CD14-positive monocyte (primary cell): ENCODE data around the gene CTNNB1. TPM values are rescaled to one million over a fixed set of nuclear protein-coding genes. Genes with fewer than 3 reads are reported as not detected.

Experiments used
- DNase-seq, 3 donors: peaks; one replicate each; pipeline ENCODE4 v3.0.0-alpha.2; 2011 to 2022
- H2AFZ ChIP-seq: 2 replicates; pipeline ENCODE4 v1.6.0; 2012; ENCODE audit warnings: mild to moderate bottlenecking, low read depth, low read length, inconsistent platforms; ENCODE audit not compliant: insufficient read depth, poor library complexity, severe bottlenecking
- H3K27ac ChIP-seq, 2 donors: 1 replicate in 1 of 2; 2 replicates in 1 of 2; pipeline ENCODE4 v1.5.1; 2012 to 2013; ENCODE audit warnings: low read length in 2 of 2, control low read depth in 1 of 2, inconsistent platforms in 1 of 2, low read depth in 1 of 2, mild to moderate bottlenecking in 1 of 2
- H3K27me3 ChIP-seq, 2 donors: one replicate each; pipeline versions ENCODE4 v1.6.0 to v1.6.1; 2011 to 2013; ENCODE audit warnings: low read length in 2 of 2; ENCODE audit not compliant: control insufficient read depth in 2 of 2, insufficient read depth in 2 of 2
- H3K36me3 ChIP-seq, 2 donors: replicated peaks in 1 of 2; 1 replicate in 1 of 2; 2 replicates in 1 of 2; pipeline versions ENCODE4 v1.5.1 to v1.6.1; 2012 to 2013; ENCODE audit warnings: low read length in 2 of 2, control low read depth in 1 of 2, inconsistent platforms in 1 of 2, mild to moderate bottlenecking in 1 of 2; ENCODE audit not compliant: insufficient read depth in 2 of 2, control insufficient read depth in 1 of 2
- H3K4me1 ChIP-seq, 2 donors: 1 replicate in 1 of 2; 2 replicates in 1 of 2; pipeline versions ENCODE4 v1.5.1 to v1.6.1; 2012 to 2013; ENCODE audit warnings: low read length in 2 of 2, control low read depth in 1 of 2, inconsistent platforms in 1 of 2, mild to moderate bottlenecking in 1 of 2, moderate library complexity in 1 of 2; ENCODE audit not compliant: insufficient read depth in 2 of 2, control insufficient read depth in 1 of 2
- H3K4me2 ChIP-seq: replicated peaks from 2 replicates; pipeline ENCODE3; 2012; ENCODE audit warnings: low read length, moderate library complexity, mild to moderate bottlenecking; ENCODE audit not compliant: poor library complexity, severe bottlenecking; ENCODE audit errors: extremely low read depth
- H3K4me3 ChIP-seq, 3 experiments: fragments of 200-600 bp in 1 of 3; sonication (generic) in 1 of 3; replicated peaks in 1 of 3; 1 replicate in 2 of 3; 2 replicates in 1 of 3; pipeline ENCODE4 v1.5.1; 2011 to 2013; ENCODE audit warnings: low read length in 3 of 3, mild to moderate bottlenecking in 3 of 3, control low read depth in 2 of 3, low read depth in 2 of 3, inconsistent platforms in 1 of 3, moderate library complexity in 1 of 3
- H3K79me2 ChIP-seq: 2 replicates; pipeline ENCODE4 v1.6.0; 2012; ENCODE audit warnings: mild to moderate bottlenecking, control low read depth, inconsistent platforms, low read length, moderate library complexity; ENCODE audit not compliant: insufficient read depth
- H3K9ac ChIP-seq: 2 replicates; pipeline ENCODE4 v1.6.0; 2017; ENCODE audit warnings: low read length, mild to moderate bottlenecking; ENCODE audit not compliant: insufficient read depth, poor library complexity, severe bottlenecking
- H3K9me3 ChIP-seq, 2 donors: replicated peaks in 1 of 2; 1 replicate in 1 of 2; 2 replicates in 1 of 2; pipeline versions ENCODE4 v1.5.1 to v1.6.1; 2012 to 2013; ENCODE audit warnings: low read length in 2 of 2, control low read depth in 1 of 2; ENCODE audit not compliant: control insufficient read depth in 1 of 2, insufficient read depth in 1 of 2
- H4K20me1 ChIP-seq: 2 replicates; pipeline ENCODE4 v1.6.0; 2012; ENCODE audit warnings: mild to moderate bottlenecking, low read length, control low read depth, moderate library complexity; ENCODE audit not compliant: insufficient read depth
- H3K27ac Mint-ChIP-seq, 7 donors: one replicate each; pipeline ENCODE4 v1.8.0; 2020; ENCODE audit warnings: mild to moderate bottlenecking in 7 of 7, mixed read lengths in 7 of 7, moderate library complexity in 6 of 7, inconsistent platforms in 2 of 7
- H3K27me3 Mint-ChIP-seq, 3 donors: one replicate each; pipeline ENCODE4 v1.8.0; 2021 to 2022; ENCODE audit warnings: low read depth in 3 of 3, mild to moderate bottlenecking in 3 of 3, mixed read lengths in 3 of 3, moderate library complexity in 3 of 3, inconsistent platforms in 1 of 3
- H3K36me3 Mint-ChIP-seq, 2 donors: one replicate each; pipeline ENCODE4 v1.8.0; 2020; ENCODE audit warnings: mixed read lengths in 2 of 2, inconsistent platforms in 1 of 2, mild to moderate bottlenecking in 1 of 2
- H3K4me1 Mint-ChIP-seq: one replicate; pipeline ENCODE4 v1.8.0; 2020; ENCODE audit warnings: mild to moderate bottlenecking, mixed read lengths
- H3K4me3 Mint-ChIP-seq, 2 donors: one replicate each; pipeline ENCODE4 v1.8.0; 2020; ENCODE audit warnings: mild to moderate bottlenecking in 2 of 2, mixed read lengths in 2 of 2, moderate library complexity in 1 of 2
- H3K9me3 Mint-ChIP-seq, 7 donors: one replicate each; pipeline ENCODE4 v1.8.0; 2020 to 2022; ENCODE audit warnings: mixed read lengths in 7 of 7, mild to moderate bottlenecking in 6 of 7, moderate library complexity in 6 of 7, inconsistent platforms in 2 of 7
- CTCF ChIP-seq: fragments of 200-600 bp; IDR thresholded peaks from one replicate; pipeline ENCODE4 v1.8.0; 2022; ENCODE audit warnings: antibody characterized with exemption, mild to moderate bottlenecking
- WGBS: methylation state at CpG from one replicate; pipeline ENCODE4 v1.1.5; 2013; ENCODE audit warnings: missing lambda C conversion rate; ENCODE audit not compliant: insufficient coverage; 5-methylcytosine and 5-hydroxymethylcytosine counted together
- intact Hi-C, 2 donors: fragments of 100-400 bp; cut with micrococcal nuclease; formaldehyde crosslinking; loops; one replicate each; pipeline versions ENCODE4 v1.15.0 to v1.15.1; 2023
- polyA plus RNA-seq, 3 donors: library from polyadenylated mRNA; depleted of rRNA in 1 of 3; unstranded in 2 of 3; stranded (reverse) in 1 of 3; fragments of 300-500 nt in 2 of 3; fragments of >200 nt in 1 of 3; fragmentation: Illumina TruSeq in 2 of 3; gene quantifications; 1 replicate in 2 of 3; 2 replicates in 1 of 3; pipeline ENCODE4 v1.2.3, GENCODE V29; 2012 to 2021

CTNNB1 gene
- polyA plus RNA-seq, 3 donors = 51.2 to 240 (median 54.3) TPM

- no peak overlapping the region for H2AFZ ChIP-seq
- no peaks in the 10 kb centered on the region for H3K27me3 ChIP-seq
- H3K36me3 ChIP-seq = peaks cover 100% of the 10 kb centered on the region in 2 donors
- no peak overlapping the region for H3K4me3 ChIP-seq
- H3K27ac ChIP-seq = no peak overlapping the region
- H3K27me3 Mint-ChIP-seq = no peaks in the 10 kb centered on the region
- H3K9ac ChIP-seq = no peak overlapping the region
- no peak for DNase-seq
- intact Hi-C loops = loop anchor here in 1 of 2 donors (5.0 kb wide), 1 partner anchor 774 kb away; no protein-coding TSS in a partner anchor
- H3K4me1 Mint-ChIP-seq = no peaks in the 10 kb centered on the region
- H3K27ac Mint-ChIP-seq = peak overlapping the region in 2 of 7 donors; percentile 57
- peaks cover 0 to 2% (median 0%) of the 10 kb centered on the region in 7 donors for H3K9me3 Mint-ChIP-seq
- H3K4me3 Mint-ChIP-seq = no peak overlapping the region
- no peak overlapping the region for H3K4me2 ChIP-seq
- H4K20me1 ChIP-seq = peaks cover 90% of the 10 kb centered on the region
- 80% methylated on average over 1 of the region's 2 CpGs for WGBS
- H3K9me3 ChIP-seq = no peaks in the 10 kb centered on the region
- H3K79me2 ChIP-seq = no peaks in the 10 kb centered on the region
- TF ChIP-seq CTCF = no peak
- H3K4me1 ChIP-seq = no peaks in the 10 kb centered on the region
- peaks cover 95 to 96% of the 10 kb centered on the region in 2 donors for H3K36me3 Mint-ChIP-seq
Observed at GRCh38 chr3:41236228-41236627, 36.9 kb downstream of the CTNNB1 start.

GRCh38 chr3:41237907-41238306 lies 38.6 kb downstream of the CTNNB1 start:
- Histone ChIP-seq H4K20me1 (peaks cover 73% of the 10 kb centered on the region), H3K4me3 (no peak overlapping the region), H3K79me2 (no peaks in the 10 kb centered on the region), H3K36me3 (peaks cover 90 to 97% of the 10 kb centered on the region in 2 donors), H3K27ac (no peak overlapping the region), H3K9ac (no peak overlapping the region), H3K9me3 (no peaks in the 10 kb centered on the region), H2AFZ (no peak overlapping the region), H3K4me2 (no peak overlapping the region), H3K27me3 (no peaks in the 10 kb centered on the region), H3K4me1 (no peaks in the 10 kb centered on the region)
- H3K27me3 Mint-ChIP-seq = no peaks in the 10 kb centered on the region
- TF ChIP-seq CTCF = no peak
- peaks cover 92 to 94% of the 10 kb centered on the region in 2 donors for H3K36me3 Mint-ChIP-seq
- peak overlapping the region in 2 of 7 donors; percentile 9 to 35 for H3K27ac Mint-ChIP-seq
- H3K4me1 Mint-ChIP-seq = no peaks in the 10 kb centered on the region
- intact Hi-C loops = loop anchor here in 1 of 2 donors (5.0 kb wide), 1 partner anchor 776 kb away; no protein-coding TSS in a partner anchor
- peaks cover 0 to 2% (median 0%) of the 10 kb centered on the region in 7 donors for H3K9me3 Mint-ChIP-seq
- no peak for DNase-seq
- WGBS = 100% methylated on average over 2 of the region's 3 CpGs
- no peak overlapping the region for H3K4me3 Mint-ChIP-seq
